Ovary (tissue), 3 donors: ENCODE results near the gene SCAF4.

Source experiments
- EP300 ChIP-seq: sonication (generic); formaldehyde crosslinking; IDR thresholded peaks from one replicate; pipeline ENCODE4 v1.6.1; 2017; ENCODE audit warnings: antibody characterized with exemption
- POLR2A ChIP-seq: fragments of 450-650 bp; IDR thresholded peaks from one replicate; pipeline ENCODE4 v1.6.1; 2017; ENCODE audit warnings: antibody characterized with exemption, mild to moderate bottlenecking, moderate library complexity
- TF ChIP-seq, protein P1 (sequence below), 3 donors: fragments of 450-650 bp in 2 of 3; fragments of 200-600 bp in 1 of 3; IDR thresholded peaks; one replicate each; pipeline versions ENCODE4 v1.5.1 to v1.8.0; 2016 to 2022; ENCODE audit warnings: antibody characterized with exemption in 3 of 3, mild to moderate bottlenecking in 1 of 3
- donor health status: DM: no; HTN: no; CAD: no.

DNA sequence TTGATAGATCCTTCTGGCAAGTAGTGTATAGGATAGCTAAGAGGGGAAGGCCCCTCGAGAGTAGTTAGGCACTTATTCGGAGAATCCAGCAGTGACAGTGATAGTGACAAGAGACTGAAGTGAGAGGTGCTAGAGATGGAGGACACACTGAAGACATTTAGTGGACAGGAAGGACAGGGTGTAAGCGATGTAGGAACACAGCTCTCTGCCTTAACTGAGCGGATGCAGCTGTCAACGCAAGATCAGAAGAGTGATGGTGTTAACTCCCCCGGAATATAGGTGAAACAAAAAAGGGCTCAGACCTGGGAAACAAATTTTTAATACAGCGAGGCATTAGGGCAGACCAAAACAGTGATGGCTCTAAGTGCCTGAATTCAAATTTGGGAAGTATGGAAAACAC lies 56.6 kb downstream of the SCAF4 start:
- TF ChIP-seq, protein P1, sequence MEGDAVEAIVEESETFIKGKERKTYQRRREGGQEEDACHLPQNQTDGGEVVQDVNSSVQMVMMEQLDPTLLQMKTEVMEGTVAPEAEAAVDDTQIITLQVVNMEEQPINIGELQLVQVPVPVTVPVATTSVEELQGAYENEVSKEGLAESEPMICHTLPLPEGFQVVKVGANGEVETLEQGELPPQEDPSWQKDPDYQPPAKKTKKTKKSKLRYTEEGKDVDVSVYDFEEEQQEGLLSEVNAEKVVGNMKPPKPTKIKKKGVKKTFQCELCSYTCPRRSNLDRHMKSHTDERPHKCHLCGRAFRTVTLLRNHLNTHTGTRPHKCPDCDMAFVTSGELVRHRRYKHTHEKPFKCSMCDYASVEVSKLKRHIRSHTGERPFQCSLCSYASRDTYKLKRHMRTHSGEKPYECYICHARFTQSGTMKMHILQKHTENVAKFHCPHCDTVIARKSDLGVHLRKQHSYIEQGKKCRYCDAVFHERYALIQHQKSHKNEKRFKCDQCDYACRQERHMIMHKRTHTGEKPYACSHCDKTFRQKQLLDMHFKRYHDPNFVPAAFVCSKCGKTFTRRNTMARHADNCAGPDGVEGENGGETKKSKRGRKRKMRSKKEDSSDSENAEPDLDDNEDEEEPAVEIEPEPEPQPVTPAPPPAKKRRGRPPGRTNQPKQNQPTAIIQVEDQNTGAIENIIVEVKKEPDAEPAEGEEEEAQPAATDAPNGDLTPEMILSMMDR (IDR thresholded peaks at IDR 0.05): no peak
- TF ChIP-seq POLR2A: no peak
- no peak for TF ChIP-seq EP300
